Body of pancreas (tissue), 4 donors: ENCODE measurements around the gene PNPLA7.

Source experiments
- POLR2A ChIP-seq, 3 donors: fragments of 450-650 bp; IDR thresholded peaks; one replicate each; pipeline ENCODE4 v1.6.1; 2016; ENCODE audit warnings: antibody characterized with exemption in 3 of 3, mild to moderate bottlenecking in 2 of 3
- TF ChIP-seq, protein P1 (sequence below), 7 experiments: fragments of 450-650 bp in 4 of 7; fragments of 200-600 bp in 3 of 7; sonication (generic) in 3 of 7; IDR thresholded peaks; one replicate each; pipeline ENCODE4 v1.5.1; 2016 to 2019; ENCODE audit warnings: antibody characterized with exemption in 7 of 7

DNA sequence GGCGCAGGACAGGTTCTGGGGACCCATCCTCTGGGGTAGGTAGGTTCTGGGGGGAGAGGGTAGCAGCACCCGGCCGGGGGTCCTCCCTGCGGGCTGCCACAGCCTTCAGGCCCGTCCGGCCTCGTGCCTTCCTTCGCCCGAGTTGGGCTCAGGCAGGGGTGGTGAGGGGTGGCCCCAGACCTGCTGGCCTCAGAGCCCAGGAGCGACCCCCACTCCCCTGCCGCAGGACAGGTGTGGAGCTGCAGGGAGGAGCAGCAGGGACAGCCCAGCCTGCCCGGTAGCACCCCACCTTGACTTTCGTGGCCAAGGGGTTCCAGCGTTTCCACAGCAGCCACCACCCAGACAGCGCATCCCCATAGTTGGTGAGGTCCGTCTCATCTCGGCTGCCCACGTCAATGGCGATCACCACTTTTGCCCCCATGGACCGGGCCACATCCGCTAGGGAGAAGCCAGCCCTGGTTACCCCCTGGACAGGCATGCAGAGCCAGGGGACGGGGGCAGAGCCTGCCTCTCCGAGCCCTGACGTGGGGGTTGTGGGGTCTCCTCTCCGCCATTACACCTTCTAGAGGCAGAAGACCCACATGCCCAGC is 87.7 kb downstream of the PNPLA7 start:
- TF ChIP-seq, protein P1, sequence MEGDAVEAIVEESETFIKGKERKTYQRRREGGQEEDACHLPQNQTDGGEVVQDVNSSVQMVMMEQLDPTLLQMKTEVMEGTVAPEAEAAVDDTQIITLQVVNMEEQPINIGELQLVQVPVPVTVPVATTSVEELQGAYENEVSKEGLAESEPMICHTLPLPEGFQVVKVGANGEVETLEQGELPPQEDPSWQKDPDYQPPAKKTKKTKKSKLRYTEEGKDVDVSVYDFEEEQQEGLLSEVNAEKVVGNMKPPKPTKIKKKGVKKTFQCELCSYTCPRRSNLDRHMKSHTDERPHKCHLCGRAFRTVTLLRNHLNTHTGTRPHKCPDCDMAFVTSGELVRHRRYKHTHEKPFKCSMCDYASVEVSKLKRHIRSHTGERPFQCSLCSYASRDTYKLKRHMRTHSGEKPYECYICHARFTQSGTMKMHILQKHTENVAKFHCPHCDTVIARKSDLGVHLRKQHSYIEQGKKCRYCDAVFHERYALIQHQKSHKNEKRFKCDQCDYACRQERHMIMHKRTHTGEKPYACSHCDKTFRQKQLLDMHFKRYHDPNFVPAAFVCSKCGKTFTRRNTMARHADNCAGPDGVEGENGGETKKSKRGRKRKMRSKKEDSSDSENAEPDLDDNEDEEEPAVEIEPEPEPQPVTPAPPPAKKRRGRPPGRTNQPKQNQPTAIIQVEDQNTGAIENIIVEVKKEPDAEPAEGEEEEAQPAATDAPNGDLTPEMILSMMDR (IDR thresholded peaks at IDR 0.05), result no peak
- TF ChIP-seq POLR2A (IDR thresholded peaks at IDR 0.05), result no peak
